Measurements from ENCODE around the gene G6PD. TPM values are rescaled to one million over a fixed set of nuclear protein-coding genes. Genes with fewer than 3 reads are reported as not detected.

The G6PD gene
- total RNA-seq, 1 donor from 2014 or later = 80.2 TPM

DNA sequence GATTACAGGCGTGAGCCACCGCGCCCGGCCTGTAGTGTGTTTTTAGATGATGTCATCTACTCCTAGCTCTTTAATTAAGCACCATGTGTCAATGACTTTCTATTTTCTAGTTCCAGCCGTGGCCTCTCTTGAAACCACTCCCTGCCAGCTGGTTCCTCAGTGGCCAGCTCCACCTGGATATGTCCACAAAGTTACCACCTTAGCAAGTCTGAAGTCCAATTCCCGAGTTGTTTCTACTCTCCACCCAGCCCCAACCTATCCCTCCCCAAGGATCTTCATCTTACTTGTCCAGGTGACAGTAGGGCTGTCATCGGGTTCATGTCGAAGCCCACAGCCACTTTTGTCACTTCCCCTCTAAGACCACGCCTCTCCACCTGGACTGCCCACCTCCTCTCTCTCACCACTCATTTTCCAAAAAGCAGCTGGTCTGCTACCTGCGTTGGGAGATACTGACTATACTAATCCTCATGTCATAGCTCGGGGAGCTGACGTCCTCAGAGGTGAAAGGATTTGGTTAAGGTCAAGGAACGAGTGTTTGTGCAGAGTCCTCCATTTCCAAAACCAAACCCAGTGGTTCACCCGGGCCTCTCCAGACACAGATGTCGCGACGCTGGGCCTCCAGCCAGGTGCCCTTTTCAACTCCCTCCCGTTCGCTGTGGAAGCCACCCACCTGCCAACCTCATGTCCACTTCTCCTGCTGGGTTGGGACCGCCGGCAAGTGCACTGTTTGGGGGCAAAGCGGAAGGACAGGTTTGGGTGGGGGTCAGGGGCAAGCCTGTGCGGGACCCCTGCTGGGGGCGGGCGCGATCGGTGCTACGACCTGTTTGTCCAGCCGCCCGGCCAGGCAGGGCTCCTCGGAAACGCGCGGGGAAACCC, 31.3 kb downstream of the G6PD start:
- H3K27ac ChIP-seq = peak overlapping the region; percentile 90
- no peaks in the 10 kb centered on the region for H3K36me3 ChIP-seq
- TF ChIP-seq, protein P1, sequence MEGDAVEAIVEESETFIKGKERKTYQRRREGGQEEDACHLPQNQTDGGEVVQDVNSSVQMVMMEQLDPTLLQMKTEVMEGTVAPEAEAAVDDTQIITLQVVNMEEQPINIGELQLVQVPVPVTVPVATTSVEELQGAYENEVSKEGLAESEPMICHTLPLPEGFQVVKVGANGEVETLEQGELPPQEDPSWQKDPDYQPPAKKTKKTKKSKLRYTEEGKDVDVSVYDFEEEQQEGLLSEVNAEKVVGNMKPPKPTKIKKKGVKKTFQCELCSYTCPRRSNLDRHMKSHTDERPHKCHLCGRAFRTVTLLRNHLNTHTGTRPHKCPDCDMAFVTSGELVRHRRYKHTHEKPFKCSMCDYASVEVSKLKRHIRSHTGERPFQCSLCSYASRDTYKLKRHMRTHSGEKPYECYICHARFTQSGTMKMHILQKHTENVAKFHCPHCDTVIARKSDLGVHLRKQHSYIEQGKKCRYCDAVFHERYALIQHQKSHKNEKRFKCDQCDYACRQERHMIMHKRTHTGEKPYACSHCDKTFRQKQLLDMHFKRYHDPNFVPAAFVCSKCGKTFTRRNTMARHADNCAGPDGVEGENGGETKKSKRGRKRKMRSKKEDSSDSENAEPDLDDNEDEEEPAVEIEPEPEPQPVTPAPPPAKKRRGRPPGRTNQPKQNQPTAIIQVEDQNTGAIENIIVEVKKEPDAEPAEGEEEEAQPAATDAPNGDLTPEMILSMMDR (IDR thresholded peaks at IDR 0.05) = no peak
- DNase-seq = peak; percentile 55
- peaks cover 13% of the 10 kb centered on the region for H3K4me1 ChIP-seq
- no peaks in the 10 kb centered on the region for H3K9me3 ChIP-seq
- intact Hi-C loops (cut with DNase I) = no loop called here
- no peaks in the 10 kb centered on the region for H3K27me3 ChIP-seq (ENCODE audit: low read depth)
- peak; percentile 9 to 26 for ATAC-seq
- H3K4me3 ChIP-seq = peak overlapping the region; percentile 67

DNA sequence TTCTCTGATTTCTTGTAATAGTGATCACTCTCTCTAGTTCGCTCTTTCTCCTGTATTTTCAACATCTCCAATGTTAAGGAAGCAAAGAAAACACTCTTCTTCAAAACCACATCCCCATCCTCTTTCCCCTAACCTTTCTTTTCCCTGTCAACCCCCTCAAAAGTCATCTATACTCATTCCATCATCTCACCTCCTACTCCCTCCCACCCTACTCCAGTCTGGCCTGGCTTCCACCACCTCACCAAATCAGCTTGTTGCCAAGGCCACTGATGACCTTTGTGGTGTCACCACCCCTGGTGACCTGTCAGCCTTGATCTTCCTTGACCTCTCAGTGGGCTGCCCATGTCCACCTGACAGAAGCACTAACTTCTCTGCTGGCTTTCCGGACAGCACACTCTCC, 32.9 kb downstream of the G6PD start:
- Histone ChIP-seq H3K36me3 (no peaks in the 10 kb centered on the region), H3K9me3 (no peaks in the 10 kb centered on the region), H3K27me3 (ENCODE audit: low read depth) (no peaks in the 10 kb centered on the region), H3K4me1 (peaks cover 13% of the 10 kb centered on the region), H3K4me3 (no peak overlapping the region), H3K27ac (no peak overlapping the region)
- intact Hi-C loops (cut with DNase I) = no loop called here
- ATAC-seq (no peak), DNase-seq (no peak)
- TF ChIP-seq, protein P1 (IDR thresholded peaks at IDR 0.05) = no peak

- no peaks in the 10 kb centered on the region for H3K27me3 ChIP-seq (ENCODE audit: low read depth)
- H3K36me3 ChIP-seq = no peaks in the 10 kb centered on the region
- TF ChIP-seq, protein P1 (IDR thresholded peaks at IDR 0.05) = no peak
- no peak overlapping the region for H3K27ac ChIP-seq
- ATAC-seq (no peak), DNase-seq (no peak)
- no peaks in the 10 kb centered on the region for H3K9me3 ChIP-seq
- peaks cover 13% of the 10 kb centered on the region for H3K4me1 ChIP-seq
- intact Hi-C loops (cut with DNase I) = no loop called here
- no peak overlapping the region for H3K4me3 ChIP-seq
Measured at GRCh38 chrX:154512879-154513553, 33.6 kb downstream of the G6PD start.

DNA sequence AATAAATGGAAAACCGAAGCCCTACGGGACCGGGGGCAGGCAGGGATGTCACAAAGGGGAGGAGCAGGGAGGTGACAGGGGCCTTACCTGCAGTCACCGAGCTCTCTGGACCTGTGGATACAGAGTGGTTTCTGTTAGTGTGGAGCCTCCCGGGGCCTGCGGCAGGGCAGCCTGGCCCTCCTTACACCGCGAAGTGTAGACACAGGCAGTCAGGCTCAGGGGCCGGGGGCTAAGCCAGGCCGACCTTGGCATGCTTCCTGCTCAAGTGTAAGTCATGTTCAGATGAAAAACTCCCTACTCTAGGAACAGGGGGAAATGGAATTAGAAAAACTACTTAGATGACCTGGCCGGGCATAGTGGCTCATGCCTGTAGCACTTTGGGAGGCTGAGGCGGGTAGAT, 34.9 kb downstream of the G6PD start:
- Histone ChIP-seq H3K27ac (no peak overlapping the region), H3K4me1 (peaks cover 5% of the 10 kb centered on the region)
- TF ChIP-seq, protein P1 (IDR thresholded peaks at IDR 0.05) = no peak

DNA sequence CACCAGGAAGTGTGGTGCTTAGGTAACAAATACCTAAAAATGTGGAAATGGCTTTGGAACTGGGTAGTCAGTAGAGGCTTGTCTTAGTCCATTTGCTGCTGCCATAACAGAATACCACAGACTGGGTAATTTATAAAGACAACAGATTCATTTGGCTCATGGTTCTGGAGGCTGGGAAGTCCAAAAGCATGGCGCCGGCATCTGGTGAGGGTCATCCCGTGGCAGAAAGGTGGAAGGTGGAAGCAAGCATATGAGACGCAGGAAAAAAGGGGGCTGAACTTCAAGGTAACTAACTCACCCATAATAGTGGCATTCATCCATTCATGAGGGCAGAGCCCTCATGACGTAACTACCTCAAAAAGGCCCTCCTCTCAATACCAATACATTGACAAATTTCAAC, 37.2 kb downstream of the G6PD start:
- no peak for ATAC-seq

More for the DNA sequence above, 34.9 kb downstream of the G6PD start:
- Histone ChIP-seq H3K4me3 (no peak overlapping the region), H3K36me3 (peaks cover 5% of the 10 kb centered on the region), H3K9me3 (no peaks in the 10 kb centered on the region), H3K27me3 (ENCODE audit: low read depth) (no peaks in the 10 kb centered on the region)
- intact Hi-C loops (cut with DNase I) = no loop called here
- ATAC-seq (no peak), DNase-seq (no peak)

More for the DNA sequence above, 37.2 kb downstream of the G6PD start:
- Histone ChIP-seq H3K4me1 (no peaks in the 10 kb centered on the region), H3K27ac (no peak overlapping the region), H3K27me3 (ENCODE audit: low read depth) (no peaks in the 10 kb centered on the region), H3K36me3 (peaks cover 17% of the 10 kb centered on the region), H3K9me3 (no peaks in the 10 kb centered on the region), H3K4me3 (no peak overlapping the region)
- TF ChIP-seq, protein P1 (IDR thresholded peaks at IDR 0.05) = no peak
- no peak for DNase-seq
- intact Hi-C loops (cut with DNase I) = no loop called here

All from lower lobe of right lung (tissue), 2 donors.